SK-N-MC (cell line): ENCODE data around the gene TRIM2.
A peak's percentile ranks its signal among the peaks of the same experiment; 100 is the strongest.

Experiments used
- DNase-seq: peaks from one replicate; pipeline ENCODE4 v3.0.0-alpha.2; 2011; ENCODE audit warnings: low read depth, low spot score
- H3K27ac ChIP-seq: fragments of 200-600 bp; sonication (generic); 2 replicates; pipeline ENCODE4 v1.5.1; 2016; ENCODE audit warnings: mixed run types
- H3K36me3 ChIP-seq: fragments of 200-600 bp; sonication (generic); 2 replicates; pipeline ENCODE4 v1.6.1; 2017; ENCODE audit warnings: antibody characterized with exemption, low read length, mixed read lengths; ENCODE audit not compliant: insufficient read depth
- H3K4me3 ChIP-seq: fragments of 200-600 bp; sonication (generic); 2 replicates; pipeline ENCODE4 v1.5.1; 2016
- H3K9ac ChIP-seq: fragments of 200-600 bp; sonication (generic); 2 replicates; pipeline ENCODE4 v1.8.0; 2017; ENCODE audit warnings: mixed run types, mixed read lengths; ENCODE audit not compliant: insufficient read length
- H3K9me3 ChIP-seq: fragments of 200-600 bp; sonication (generic); 2 replicates; pipeline ENCODE4 v1.6.1; 2017; ENCODE audit warnings: low read depth, mild to moderate bottlenecking, antibody characterized with exemption, low read length, moderate library complexity, mixed read lengths
- EZH2 ChIP-seq: fragments of 200-600 bp; sonication (generic); IDR thresholded peaks from one replicate; pipeline ENCODE4 v1.6.1; 2017; ENCODE audit warnings: antibody characterized with exemption
- FOXP2 ChIP-seq: optimal IDR thresholded peaks from 2 replicates; pipeline ENCODE3; 2011; ENCODE audit warnings: mild to moderate bottlenecking, moderate library complexity; ENCODE audit not compliant: insufficient read depth; ENCODE audit errors: extremely low read length, control extremely low read depth
- POLR2AphosphoS5 ChIP-seq: IDR thresholded peaks from 2 replicates; pipeline ENCODE4 v1.6.1; 2012; ENCODE audit warnings: mild to moderate bottlenecking, low read depth, low read length, borderline replicate concordance

The TRIM2 gene

DNA sequence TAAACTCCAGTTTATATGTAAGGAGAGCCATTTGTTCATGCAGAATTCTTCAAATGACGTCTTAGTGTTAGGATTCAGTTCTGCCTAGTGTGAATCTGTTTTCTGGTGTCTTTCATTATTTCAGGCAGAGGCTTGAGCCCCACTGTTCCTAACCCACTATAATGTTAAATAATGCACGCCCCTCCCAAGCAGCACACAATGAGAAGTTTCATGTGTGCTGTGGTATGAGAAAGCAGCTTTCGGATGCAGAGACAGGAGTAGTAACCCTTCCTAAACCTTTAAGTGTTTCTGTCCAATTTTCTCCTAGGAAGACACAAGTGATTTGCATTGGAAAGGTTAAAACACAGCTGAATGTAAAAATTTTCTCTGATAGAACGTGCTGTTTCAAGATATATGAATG is 54.5 kb downstream of the TRIM2 start:
- no peak for DNase-seq
- Histone ChIP-seq H3K9me3 (0 out of 2 replicates have a peak, but pooled peaks cover 5% of the 10 kb centered on the region), H3K27ac (peak overlapping the region; percentile 92), H3K36me3 (peaks cover 16% of the 10 kb centered on the region), H3K4me3 (peak overlapping the region; percentile 76), H3K9ac (peak overlapping the region; percentile 68)
- TF ChIP-seq FOXP2, result no peak
- no peak for TF ChIP-seq POLR2AphosphoS5
- TF ChIP-seq EZH2, result no peak

DNA sequence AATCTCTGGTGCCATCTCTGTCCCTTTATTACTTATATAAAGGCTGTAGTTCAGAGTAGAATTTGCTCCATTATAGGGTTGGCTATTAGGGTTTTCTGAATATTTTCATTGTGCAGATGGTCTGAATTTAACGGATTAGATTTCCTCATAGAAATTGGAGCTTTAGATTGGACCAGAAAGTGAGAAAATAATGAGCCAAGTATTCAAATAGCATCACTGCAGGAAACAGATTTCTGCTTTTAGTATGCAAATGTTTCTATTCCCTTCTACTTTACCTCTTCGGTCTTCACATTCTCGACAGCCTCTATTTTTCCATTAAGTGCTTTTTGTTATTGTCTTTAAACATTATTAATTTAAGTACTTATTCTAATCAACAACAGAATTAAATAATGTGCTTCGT is 55.4 kb downstream of the TRIM2 start:
- Histone ChIP-seq H3K36me3 (peaks cover 16% of the 10 kb centered on the region), H3K4me3 (peak overlapping the region; percentile 76), H3K27ac (peak overlapping the region; percentile 92), H3K9me3 (0 out of 2 replicates have a peak, but pooled peaks cover 5% of the 10 kb centered on the region), H3K9ac (peak overlapping the region; percentile 68)
- DNase-seq, result no peak
- TF ChIP-seq FOXP2, result no peak
- TF ChIP-seq POLR2AphosphoS5, result no peak
- TF ChIP-seq EZH2, result no peak

GRCh38 chr4:153260132-153260531 is 55.9 kb downstream of the TRIM2 start:
- Histone ChIP-seq H3K9ac (peak overlapping the region; percentile 43), H3K27ac (peak overlapping the region; percentile 92), H3K36me3 (peaks cover 16% of the 10 kb centered on the region), H3K9me3 (0 out of 2 replicates have a peak, but pooled peaks cover 5% of the 10 kb centered on the region), H3K4me3 (peak overlapping the region; percentile 76)
- DNase-seq, result no peak
- no peak for TF ChIP-seq POLR2AphosphoS5
- no peak for TF ChIP-seq EZH2
- TF ChIP-seq FOXP2, result no peak

- H3K9ac ChIP-seq, result no peak overlapping the region
- H3K27ac ChIP-seq, result peak overlapping the region; percentile 92
- TF ChIP-seq POLR2AphosphoS5 (no peak), FOXP2 (no peak), EZH2 (no peak)
- peak overlapping the region; percentile 15; the same call in 1 of the 2 replicates for H3K4me3 ChIP-seq
- peaks cover 16% of the 10 kb centered on the region for H3K36me3 ChIP-seq
- 0 out of 2 replicates have a peak, but pooled peaks cover 5% of the 10 kb centered on the region for H3K9me3 ChIP-seq
- DNase-seq, result no peak
These were observed 56.5 kb downstream of the TRIM2 start for GRCh38 chr4:153260553-153261300.

DNA sequence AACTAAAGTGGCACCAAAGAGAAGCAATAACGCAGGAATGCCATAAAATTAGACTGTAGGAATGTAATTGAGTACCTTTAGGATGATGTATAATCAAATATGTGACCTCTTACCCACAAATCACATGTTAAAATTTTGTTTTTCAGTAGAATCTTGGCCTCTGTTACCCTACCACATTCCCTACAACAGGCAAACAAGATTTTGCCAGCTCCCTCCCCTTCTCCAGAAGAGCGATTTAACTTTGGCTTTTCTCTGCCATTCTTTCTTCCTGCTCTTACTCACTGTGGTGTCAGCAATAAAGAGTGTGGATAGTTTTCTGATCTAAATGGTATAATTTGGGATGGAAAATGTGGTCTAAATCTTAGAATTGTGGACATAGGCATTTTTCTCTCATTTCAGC is 57.2 kb downstream of the TRIM2 start:
- no peak overlapping the region for H3K4me3 ChIP-seq
- 0 out of 2 replicates have a peak, but pooled peaks cover 5% of the 10 kb centered on the region for H3K9me3 ChIP-seq
- H3K36me3 ChIP-seq, result peaks cover 16% of the 10 kb centered on the region
- H3K9ac ChIP-seq, result no peak overlapping the region
- no peak for TF ChIP-seq FOXP2
- no peak for TF ChIP-seq POLR2AphosphoS5
- no peak for TF ChIP-seq EZH2
- H3K27ac ChIP-seq, result peak overlapping the region; percentile 5; the same call in 1 of the 2 replicates
- no peak for DNase-seq

DNA sequence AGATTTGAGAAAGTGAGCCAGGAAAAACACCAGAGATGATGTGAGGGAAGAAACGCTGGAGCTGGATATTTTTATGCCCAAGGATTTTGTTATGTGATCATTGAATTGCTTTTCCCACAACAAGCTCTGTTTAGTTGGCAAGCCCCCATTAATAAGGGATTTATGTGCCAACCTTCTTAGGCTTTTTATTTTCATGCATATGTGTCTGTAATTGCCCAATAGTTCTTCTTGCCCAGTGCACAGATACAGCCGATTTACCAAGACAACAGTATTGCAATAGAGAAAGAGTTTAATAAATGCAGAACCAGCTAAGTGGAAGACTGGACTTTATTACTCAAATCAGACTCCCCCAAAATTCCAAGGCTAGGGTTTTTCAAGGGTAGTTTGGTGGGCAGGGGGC is 57.7 kb downstream of the TRIM2 start:
- 0 out of 2 replicates have a peak, but pooled peaks cover 5% of the 10 kb centered on the region for H3K9me3 ChIP-seq
- DNase-seq, result no peak
- H3K9ac ChIP-seq, result no peak overlapping the region
- H3K36me3 ChIP-seq, result peaks cover 17% of the 10 kb centered on the region
- no peak overlapping the region for H3K4me3 ChIP-seq
- 0 out of 2 replicates have a peak overlapping the region, but pooled peaks have one; percentile 5 for H3K27ac ChIP-seq
- no peak for TF ChIP-seq POLR2AphosphoS5
- no peak for TF ChIP-seq EZH2
- no peak for TF ChIP-seq FOXP2

- no peak overlapping the region for H3K4me3 ChIP-seq
- DNase-seq, result no peak
- peaks cover 23% of the 10 kb centered on the region for H3K36me3 ChIP-seq
- TF ChIP-seq EZH2 (no peak), POLR2AphosphoS5 (no peak), FOXP2 (no peak)
- no peak overlapping the region for H3K9ac ChIP-seq
- H3K27ac ChIP-seq, result 0 out of 2 replicates have a peak overlapping the region, but pooled peaks have one; percentile 0
- H3K9me3 ChIP-seq, result 0 out of 2 replicates have a peak, but pooled peaks cover 5% of the 10 kb centered on the region
These were observed 61.2 kb downstream of the TRIM2 start for GRCh38 chr4:153265306-153266047.

GRCh38 chr4:153266988-153267387 is 62.7 kb downstream of the TRIM2 start:
- Histone ChIP-seq H3K4me3 (no peak overlapping the region), H3K36me3 (peaks cover 20% of the 10 kb centered on the region), H3K9me3 (no peaks in the 10 kb centered on the region), H3K9ac (no peak overlapping the region), H3K27ac (no peak overlapping the region)
- TF ChIP-seq EZH2, result no peak
- no peak for TF ChIP-seq FOXP2
- TF ChIP-seq POLR2AphosphoS5, result no peak
- no peak for DNase-seq
